Suppressor macrophage treated with lipopolysaccharide for 1 hour (primary cell): ENCODE measurements around the gene POLR2I.
"Not testable (repeated sequence)": the region's sequence is repeated elsewhere in the genome, so short reads cannot be mapped to it uniquely, and the experiment has no call there.

Source experiments
- DNase-seq, 3 donors: peaks; one replicate each; pipeline ENCODE4 v3.0.0-alpha.2; 2020 to 2022

POLR2I gene

GRCh38 chr19:36114721-36115452 is at the start of gene POLR2I:
Gene POLR2I, minus strand, starts transcription at chr19:36114875. Its CDS starts 19 bp downstream, at chr19:36114856.
- DNase-seq, result peak; percentile 99 to 100 (median 100)

GRCh38 chr19:36163813-36164212 is 49.1 kb upstream of the POLR2I start:
- DNase-seq, result no peak

DNA sequence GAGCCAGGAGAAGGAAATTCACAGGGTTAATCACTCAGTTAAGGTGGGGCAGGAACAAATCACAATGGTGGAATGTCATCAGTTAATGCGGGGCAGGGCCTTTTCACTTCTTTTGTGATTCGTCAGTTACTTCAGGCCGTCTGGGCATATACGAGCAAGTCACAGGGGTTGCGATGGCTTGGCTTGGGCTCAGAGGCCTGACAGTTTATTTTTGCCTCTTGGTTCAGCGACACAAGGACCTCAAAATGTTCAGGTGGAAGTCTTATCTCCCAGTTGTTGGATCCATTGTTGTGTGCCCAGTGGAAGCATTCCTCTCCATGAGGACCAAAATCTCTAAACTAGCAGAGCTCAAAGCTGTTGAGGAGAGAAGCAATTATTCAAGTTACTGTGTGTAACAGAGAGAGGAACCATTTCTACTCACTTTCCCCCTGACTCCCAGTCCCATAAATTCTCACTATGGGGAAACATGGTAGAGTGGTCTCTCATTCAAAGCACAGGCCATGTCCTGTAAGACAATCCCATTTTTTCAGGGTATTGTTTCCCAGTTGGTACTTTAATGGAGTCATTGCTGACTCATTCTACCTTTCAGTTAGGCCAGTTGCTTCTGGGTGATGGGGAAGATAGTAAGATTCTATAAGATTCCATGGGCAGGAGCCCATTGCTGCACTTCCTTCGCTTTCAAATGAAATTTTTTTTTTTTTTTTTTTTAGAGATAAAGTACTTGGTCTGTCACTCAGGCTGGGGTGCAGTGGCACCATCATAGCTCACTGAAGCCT is 46.3 kb upstream of the POLR2I start:
- DNase-seq, result no peak

DNA sequence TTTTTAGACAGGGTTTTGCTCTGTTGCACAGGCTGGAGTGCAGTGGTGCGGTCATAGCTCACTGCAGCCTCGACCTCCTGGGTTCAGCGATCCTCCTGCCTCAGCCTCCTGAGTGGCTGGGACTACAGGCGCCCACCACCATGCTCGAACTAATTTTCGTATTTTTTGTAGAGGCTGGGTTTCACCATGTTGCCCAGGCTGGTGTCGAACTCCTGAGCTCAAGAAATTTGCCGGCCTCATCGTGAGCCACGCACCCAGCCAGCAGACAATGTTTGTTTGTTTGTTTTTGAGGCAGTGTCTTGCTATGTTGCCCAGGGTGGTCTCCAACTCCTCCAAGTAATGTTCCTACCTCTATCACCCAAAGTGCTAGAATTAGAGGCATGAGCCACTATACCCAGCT is 38.5 kb upstream of the POLR2I start:
- no peak for DNase-seq

DNA sequence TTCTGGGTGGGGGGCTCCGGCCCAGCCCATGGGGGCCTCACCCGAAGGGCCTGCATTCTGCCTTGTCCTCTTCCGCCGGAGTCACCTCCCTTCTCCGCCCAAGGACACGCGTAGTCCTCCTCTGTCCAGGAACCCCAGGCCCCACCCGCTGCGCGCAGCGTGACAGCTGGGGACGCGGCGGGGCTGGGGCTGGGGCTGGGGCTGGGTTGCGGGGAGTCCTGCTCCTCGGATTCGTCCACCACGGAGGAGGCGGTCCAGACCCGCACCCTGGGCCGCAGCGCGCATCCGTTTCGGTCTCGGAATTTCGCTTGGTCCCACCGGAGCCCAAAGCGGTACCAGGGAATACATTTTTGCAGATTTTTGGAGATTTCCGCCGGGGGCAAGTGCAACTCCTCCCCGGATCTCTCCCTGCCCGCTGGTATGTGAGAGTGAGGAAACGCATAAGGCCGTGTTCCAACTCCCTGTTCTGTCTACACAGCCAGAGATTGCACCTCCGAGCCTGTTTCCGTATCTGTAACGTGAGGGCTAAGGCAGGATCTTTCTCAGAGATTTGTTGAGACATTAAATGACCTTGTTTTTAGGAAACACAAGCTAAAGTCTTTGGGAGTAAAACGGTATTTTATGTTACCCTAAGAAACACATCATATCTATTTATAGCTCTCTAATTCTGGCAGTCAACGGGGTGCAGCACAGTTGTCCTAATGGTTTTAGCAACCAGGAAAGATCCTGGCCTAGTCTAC is 37.8 kb upstream of the POLR2I start, which contains the start of gene COX7A1:
TSS of gene COX7A1 (minus strand) at position 96 of the 740 bp plus-strand sequence. CDS start at position 56, 40 bp downstream.
- DNase-seq, result peak in 1 of 3 donors; percentile 20

DNA sequence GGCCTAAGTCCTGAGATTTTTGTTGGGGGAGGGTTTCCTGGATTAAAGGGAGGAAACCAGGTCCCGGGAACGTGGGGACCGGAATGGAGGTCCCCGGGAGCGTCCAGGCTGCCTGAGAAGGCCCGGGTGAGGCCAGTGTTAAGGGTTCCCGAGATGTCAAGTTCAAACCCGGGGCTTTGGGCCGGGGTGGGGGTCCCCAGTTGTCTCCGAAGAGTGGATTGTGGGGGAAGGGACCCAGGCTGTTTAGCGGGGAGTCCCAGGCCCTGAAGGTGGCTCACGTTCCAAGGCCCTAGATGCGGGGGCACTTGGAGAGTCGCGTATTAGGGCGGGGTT is 37.3 kb upstream of the POLR2I start:
- no peak for DNase-seq

- DNase-seq, result no peak
Observed at GRCh38 chr19:36151144-36152018, 36.7 kb upstream of the POLR2I start.

GRCh38 chr19:36150586-36150985 is 35.9 kb upstream of the POLR2I start:
- no peak for DNase-seq

DNA sequence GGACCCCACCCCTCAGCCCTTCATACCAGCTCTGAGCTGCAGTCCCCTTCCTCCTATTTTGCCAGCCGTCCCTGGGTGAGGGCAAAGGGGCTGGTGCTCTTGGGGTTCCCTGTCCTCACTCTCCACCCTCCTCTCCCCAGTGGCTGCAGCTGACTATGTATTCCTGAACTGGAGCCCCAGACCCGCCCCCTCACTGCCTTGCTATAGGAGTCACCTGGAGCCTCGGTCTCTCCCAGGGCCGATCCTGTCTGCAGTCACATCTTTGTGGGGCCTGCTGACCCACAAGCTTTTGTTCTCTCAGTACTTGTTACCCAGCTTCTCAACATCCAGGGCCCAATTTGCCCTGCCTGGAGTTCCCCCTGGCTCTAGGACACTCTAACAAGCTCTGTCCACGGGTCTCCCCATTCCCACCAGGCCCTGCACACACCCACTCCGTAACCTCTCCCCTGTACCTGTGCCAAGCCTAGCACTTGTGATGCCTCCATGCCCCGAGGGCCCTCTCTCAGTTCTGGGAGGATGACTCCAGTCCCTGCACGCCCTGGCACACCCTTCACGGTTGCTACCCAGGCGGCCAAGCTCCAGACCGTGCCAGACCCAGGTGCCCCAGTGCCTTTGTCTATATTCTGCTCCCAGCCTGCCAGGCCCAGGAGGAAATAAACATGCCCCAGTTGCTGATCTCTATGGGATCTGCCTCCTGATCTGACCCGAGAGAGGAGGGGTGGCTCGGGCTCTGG is 35.2 kb upstream of the POLR2I start:
- no peak for DNase-seq

- DNase-seq, result no peak
Observed at GRCh38 chr19:36144624-36145023, 29.9 kb upstream of the POLR2I start.

- DNase-seq, result no peak
Observed at GRCh38 chr19:36142496-36142895, 27.8 kb upstream of the POLR2I start.

- no peak for DNase-seq
Observed at GRCh38 chr19:36142046-36142445, 27.4 kb upstream of the POLR2I start.

GRCh38 chr19:36141039-36141927 is 26.6 kb upstream of the POLR2I start:
- peak; percentile 88 to 94 (median 92) for DNase-seq

GRCh38 chr19:36140304-36141038 is 25.8 kb upstream of the POLR2I start:
- DNase-seq, result peak; percentile 76 to 87 (median 77)

- DNase-seq, result peak; percentile 98 to 99 (median 99)
Observed at GRCh38 chr19:36139473-36140303, 25.0 kb upstream of the POLR2I start, which contains the start of gene CAPNS1. Gene CAPNS1, plus strand, starts transcription at chr19:36140066. Its CDS starts 946 bp downstream, at chr19:36141012.

DNA sequence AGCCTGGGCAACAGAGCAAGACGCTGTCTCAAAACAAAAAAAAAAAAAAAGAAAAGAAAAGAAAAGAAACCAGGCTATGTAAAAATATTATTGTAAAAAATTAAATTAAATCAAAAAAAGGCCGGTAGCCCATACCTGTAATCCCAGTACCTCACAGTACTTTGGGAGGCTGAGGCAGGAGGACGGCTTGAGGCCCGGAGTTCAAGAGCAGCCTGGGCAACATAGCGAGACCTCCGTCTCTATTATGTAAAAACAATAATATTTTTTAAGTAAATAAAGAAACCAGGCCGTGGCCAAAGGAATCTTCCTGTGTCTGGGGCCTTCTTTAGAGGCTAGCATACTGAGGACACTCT is 24.4 kb upstream of the POLR2I start:
- no peak for DNase-seq

DNA sequence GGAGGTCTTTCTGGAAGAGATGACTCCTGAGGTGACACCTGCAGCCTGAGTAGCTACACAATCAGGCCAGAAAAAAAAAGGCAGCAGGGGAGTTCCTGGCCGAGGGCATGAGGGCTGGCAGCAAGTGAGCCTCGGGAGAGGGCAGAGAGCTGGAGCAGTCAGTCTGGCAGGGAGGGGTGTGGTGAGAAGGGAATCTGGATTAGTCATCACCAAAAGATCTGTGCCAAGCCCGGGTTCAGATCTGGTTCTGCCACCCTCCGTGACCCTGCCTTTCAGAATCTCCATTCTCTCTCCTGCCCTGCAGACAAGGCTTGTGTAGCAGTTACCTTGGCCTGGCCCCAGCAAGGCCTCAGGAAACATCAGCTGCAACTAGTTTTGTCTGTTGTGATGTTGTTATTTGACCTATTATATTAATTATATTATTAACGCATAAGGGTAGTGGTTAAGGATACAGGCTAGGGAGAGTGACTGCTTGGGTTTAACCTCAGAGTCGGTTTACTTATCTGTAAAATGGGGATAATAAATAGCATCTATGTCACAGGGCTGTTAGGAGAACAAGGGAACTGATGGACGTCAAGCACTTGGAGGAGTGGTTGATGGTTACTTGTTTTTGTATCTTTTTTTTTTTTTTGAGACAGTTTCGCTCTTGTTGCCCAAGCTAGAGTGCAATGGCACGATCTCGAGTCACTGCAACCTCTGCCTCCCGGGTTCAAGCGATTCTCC is 22.4 kb upstream of the POLR2I start:
- DNase-seq, result peak; percentile 53 to 55 (median 55)

- not testable (repeated sequence) for DNase-seq
Observed at GRCh38 chr19:36134867-36135266, 20.2 kb upstream of the POLR2I start.
